Measurements from ENCODE around the gene CTDSPL2. TPM values are rescaled to one million over a fixed set of nuclear protein-coding genes. Genes with fewer than 3 reads are reported as not detected.

Gene CTDSPL2
- total and polyA plus RNA-seq, 2 of the 4 experiments (the other 2 are of a cell fraction), result 17.3 to 47.3 TPM

DNA sequence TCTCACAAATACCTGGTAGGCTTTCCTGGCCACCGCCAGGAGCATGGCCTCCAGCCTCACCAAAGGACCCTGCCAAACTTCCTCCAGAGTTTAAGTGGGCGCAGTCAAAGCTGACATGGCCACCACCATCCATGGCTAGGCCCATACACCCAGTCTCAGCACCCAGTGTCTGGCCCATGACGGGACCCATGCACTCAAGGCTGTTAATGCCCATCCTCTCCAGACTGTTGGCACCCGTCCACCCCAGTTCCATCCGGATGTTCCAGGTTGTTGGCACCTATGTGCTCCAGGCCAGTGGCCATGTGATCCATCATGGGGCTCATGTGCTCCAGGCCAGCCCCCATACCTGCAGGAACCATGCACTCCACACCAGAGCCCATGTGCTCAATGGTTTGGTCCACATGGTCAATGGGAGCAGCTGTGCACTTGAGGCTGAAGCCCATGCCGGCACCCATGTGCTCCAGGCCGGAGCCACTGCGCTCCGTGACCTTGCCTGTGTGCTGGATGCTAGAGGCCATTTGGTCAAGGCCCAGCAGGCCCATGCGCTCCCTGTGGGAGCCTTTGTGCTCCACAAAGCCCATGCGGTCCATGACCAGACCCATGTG, 20.4 kb downstream of the CTDSPL2 start:
- intact Hi-C loops (cut with micrococcal nuclease) (no loop called here), dilution Hi-C loops (cut with HindIII; ENCODE audit: low sequenced_read_pairs, unreplicated experiment) (no loop called here), in situ Hi-C loops (cut with MboI; ENCODE audit: low sequenced_read_pairs) (no loop called here)
- Histone ChIP-seq H2BK20ac (ENCODE audit: low read depth, low read length) (no peak overlapping the region), H2AK5ac (ENCODE audit: low read depth, low read length) (no peak overlapping the region; the same call in 1 of the 2 replicates), H2AK9ac (replicated peaks; ENCODE audit: low read depth, low read length, poor library complexity) (no peak overlapping the region), H2AFZ (replicated peaks; ENCODE audit: low read length, poor library complexity) (peak overlapping the region; percentile 58), H4K5ac (ENCODE audit: low read depth, low read length) (no peak overlapping the region), H3K9ac (ENCODE audit: low read depth, low read length) (no peak overlapping the region), H3K79me1 (ENCODE audit: low read depth in 1 of 2, low read length in 2 of 2) (peaks cover 32 to 55% of the 10 kb centered on the region in 2 experiments), H4K91ac (ENCODE audit: insufficient read depth, low read depth, low read length) (no peak overlapping the region), H3K4ac (ENCODE audit: low read depth, low read length) (no peak overlapping the region), H2BK15ac (ENCODE audit: low read depth, low read length) (no peak overlapping the region), H4K8ac (ENCODE audit: low read depth in 2 of 2, low read length in 2 of 2) (no peak overlapping the region), H3K18ac (ENCODE audit: low read depth, low read length) (no peak overlapping the region), H3K4me1 (ENCODE audit: control insufficient read depth, insufficient read depth, low read length) (no peaks in the 10 kb centered on the region), H4K20me1 (ENCODE audit: insufficient read depth, low read length) (peaks cover 46% of the 10 kb centered on the region), H3K4me3 (ENCODE audit: insufficient read depth, low read depth, low read length) (no peak overlapping the region), H3K23ac (ENCODE audit: low read depth, low read length) (no peak overlapping the region), H3K4me2 (ENCODE audit: low read depth, low read length) (no peak overlapping the region), H3K36me3 (ENCODE audit: control insufficient read depth, insufficient read depth, low read length) (no peaks in the 10 kb centered on the region; the same call in none of the 2 replicates), H2BK5ac (ENCODE audit: low read depth, low read length, poor library complexity, severe bottlenecking) (no peak overlapping the region), H2BK120ac (ENCODE audit: low read depth, low read length) (no peak overlapping the region), H3K14ac (replicated peaks; ENCODE audit: low read depth, low read length) (no peak overlapping the region), H3K27me3 (ENCODE audit: control insufficient read depth, insufficient read depth, low read length) (no peaks in the 10 kb centered on the region), H3K9me3 (ENCODE audit: control insufficient read depth, insufficient read depth, low read length) (no peaks in the 10 kb centered on the region), H3K56ac (ENCODE audit: extremely low read depth, insufficient read depth, low read length) (no peak overlapping the region), H3K27ac (ENCODE audit: insufficient read depth, low read length) (no peak overlapping the region), H3K9me1 (ENCODE audit: insufficient read depth, low read length) (peaks cover 14% of the 10 kb centered on the region)
- TF ChIP-seq FOS (IDR thresholded peaks at IDR 0.05; ENCODE audit: low read depth, low read length) (no peak), POLR2A (IDR thresholded peaks at IDR 0.05; ENCODE audit: low read depth, low read length) (no peak), MAFK (IDR thresholded peaks at IDR 0.05; ENCODE audit: low read depth, low read length) (no peak), RFX5 (IDR thresholded peaks at IDR 0.05; ENCODE audit: low read depth, low read length) (no peak), CHD1 (IDR thresholded peaks at IDR 0.05; ENCODE audit: low read depth, low read length) (no peak), CEBPB (IDR thresholded peaks at IDR 0.05; ENCODE audit: low read depth, low read length) (no peak)
- TF ChIP-seq, protein P1, sequence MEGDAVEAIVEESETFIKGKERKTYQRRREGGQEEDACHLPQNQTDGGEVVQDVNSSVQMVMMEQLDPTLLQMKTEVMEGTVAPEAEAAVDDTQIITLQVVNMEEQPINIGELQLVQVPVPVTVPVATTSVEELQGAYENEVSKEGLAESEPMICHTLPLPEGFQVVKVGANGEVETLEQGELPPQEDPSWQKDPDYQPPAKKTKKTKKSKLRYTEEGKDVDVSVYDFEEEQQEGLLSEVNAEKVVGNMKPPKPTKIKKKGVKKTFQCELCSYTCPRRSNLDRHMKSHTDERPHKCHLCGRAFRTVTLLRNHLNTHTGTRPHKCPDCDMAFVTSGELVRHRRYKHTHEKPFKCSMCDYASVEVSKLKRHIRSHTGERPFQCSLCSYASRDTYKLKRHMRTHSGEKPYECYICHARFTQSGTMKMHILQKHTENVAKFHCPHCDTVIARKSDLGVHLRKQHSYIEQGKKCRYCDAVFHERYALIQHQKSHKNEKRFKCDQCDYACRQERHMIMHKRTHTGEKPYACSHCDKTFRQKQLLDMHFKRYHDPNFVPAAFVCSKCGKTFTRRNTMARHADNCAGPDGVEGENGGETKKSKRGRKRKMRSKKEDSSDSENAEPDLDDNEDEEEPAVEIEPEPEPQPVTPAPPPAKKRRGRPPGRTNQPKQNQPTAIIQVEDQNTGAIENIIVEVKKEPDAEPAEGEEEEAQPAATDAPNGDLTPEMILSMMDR (conservative IDR thresholded peaks at IDR 0.05; ENCODE audit: low read depth, low read length), result no peak
- TF ChIP-seq, protein P2, sequence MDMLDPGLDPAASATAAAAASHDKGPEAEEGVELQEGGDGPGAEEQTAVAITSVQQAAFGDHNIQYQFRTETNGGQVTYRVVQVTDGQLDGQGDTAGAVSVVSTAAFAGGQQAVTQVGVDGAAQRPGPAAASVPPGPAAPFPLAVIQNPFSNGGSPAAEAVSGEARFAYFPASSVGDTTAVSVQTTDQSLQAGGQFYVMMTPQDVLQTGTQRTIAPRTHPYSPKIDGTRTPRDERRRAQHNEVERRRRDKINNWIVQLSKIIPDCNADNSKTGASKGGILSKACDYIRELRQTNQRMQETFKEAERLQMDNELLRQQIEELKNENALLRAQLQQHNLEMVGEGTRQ (IDR thresholded peaks at IDR 0.05; ENCODE audit: low read depth, low read length), result no peak
- 100% methylated on average over 8 of the region's 11 CpGs; no CpG with 5 or more reads in 1 of the 2 experiments for WGBS, 2 experiments (ENCODE audit: extremely low coverage in 2 of 2, insufficient read length in 1 of 2)
- ATAC-seq (ENCODE audit: low read depth) (no peak), DNase-seq (no peak)
- ChIA-PET CTCF (no interaction called here), POLR2A (ENCODE audit: unreplicated experiment) (no interaction called here)
- no TSS peak for BruUV-seq (replicated peaks)

All from IMR-90 (cell line).